H54 (cell line): ENCODE measurements around the gene CUL2.
A peak's percentile ranks its signal among the peaks of the same experiment; 100 is the strongest.

Experiments
- DNase-seq: peaks from one replicate; pipeline ENCODE4 v3.0.0; 2011; ENCODE audit warnings: low spot score, mixed read lengths; ENCODE audit not compliant: insufficient read length
- FAIRE-seq: peaks from 3 replicates; lab custom pipeline; 2011; peaks lifted over from hg19 to GRCh38; lab: Jason Lieb, UNC
- POLR2A ChIP-seq: IDR thresholded peaks from 2 replicates; pipeline ENCODE4 v1.6.1; 2011; ENCODE audit warnings: low read depth, mild to moderate bottlenecking, low read length

The CUL2 gene

DNA sequence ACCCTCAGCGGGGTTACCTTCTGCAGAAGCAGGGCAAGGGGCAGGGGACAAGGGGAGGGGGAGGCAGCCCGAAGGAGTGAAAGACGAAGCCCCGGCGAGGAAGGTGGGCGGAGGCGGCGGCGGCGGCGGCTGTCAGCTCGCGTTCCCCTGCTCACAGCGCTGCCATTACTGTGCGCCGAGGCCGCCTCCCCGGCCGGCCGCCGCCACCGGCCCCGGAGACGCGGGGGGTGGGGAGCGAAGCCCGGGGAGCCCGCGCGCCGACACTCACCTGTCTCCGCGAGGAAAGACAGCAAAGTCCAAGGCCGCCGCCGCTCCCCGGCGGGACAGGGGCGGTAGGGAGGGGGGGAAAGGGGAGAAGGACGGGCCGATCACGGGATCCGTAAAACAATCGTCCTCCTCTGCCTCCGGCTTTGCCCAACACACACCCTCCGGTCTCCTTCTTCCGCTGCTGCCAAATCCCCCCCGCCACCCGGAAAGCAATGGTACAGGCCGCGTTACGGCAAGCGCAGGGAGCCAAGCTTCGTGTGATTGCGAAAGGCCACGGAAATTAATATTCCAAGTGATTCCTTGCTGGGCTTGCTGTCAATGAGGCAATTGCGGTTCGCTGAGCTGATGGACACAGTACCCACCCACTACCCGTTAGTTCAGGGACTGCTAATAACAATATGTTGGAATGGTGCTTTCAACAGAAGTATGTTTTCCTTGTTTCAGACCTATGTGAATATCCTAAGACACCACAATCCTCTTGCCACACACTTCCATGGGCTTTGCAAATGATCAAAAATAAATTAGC is at the start of gene CUL2:
TSS of gene CUL2 (minus strand) at position 180 of the 793 bp plus-strand sequence. CDS start 19,024 bp downstream, outside the sequence.
- TF ChIP-seq POLR2A = peak; percentile 22; the same call in 1 of the 2 replicates
- FAIRE-seq (peak; percentile 86), DNase-seq (peak; percentile 72)

DNA sequence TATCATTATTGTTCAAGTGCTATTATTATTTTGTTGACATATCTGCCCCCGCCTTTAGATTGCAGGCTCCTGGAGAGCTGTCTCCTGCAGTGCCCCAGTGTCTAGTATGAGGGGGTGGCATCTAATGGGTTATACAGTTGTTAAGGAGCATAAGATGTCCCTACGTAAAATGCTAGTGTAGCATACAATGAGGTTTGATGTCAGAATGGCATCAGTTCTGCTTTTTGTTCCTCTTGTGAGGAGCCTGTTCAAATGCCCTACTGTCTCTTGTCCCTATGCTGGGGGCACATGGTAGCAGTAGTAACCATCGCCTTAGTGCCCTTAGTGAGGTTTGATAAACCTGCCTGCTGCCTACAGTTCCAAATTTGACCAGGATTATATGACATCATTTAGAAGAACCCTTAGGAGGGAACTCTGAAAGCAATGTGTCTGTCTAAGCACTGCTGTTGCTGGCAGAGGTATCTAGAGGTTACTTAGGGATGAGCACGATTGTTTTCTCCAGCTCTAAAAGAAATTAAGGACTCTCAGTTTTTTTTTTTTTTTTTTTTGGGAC is 46.2 kb upstream of the CUL2 start:
- DNase-seq (no peak), FAIRE-seq (peak; percentile 61)
- TF ChIP-seq POLR2A = no peak

DNA sequence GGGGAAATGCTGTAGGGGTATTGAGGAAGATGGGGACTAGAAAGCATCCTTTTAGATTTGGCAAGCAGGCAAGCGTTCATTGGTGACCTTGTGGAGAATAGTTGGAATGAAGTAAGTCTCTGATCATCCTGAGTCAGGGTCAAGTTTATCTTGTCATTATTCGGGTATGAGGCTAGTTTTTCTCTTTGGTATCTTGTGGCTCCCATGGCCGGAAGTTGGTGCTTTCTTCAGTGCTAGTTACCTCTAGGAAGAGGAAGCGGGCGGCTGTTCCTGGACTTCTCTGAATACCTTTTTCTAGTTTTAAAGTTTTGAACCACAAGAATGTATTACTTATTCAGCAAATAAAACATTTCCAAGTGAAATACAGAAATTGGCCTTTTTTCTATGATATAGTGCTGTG is 45.7 kb upstream of the CUL2 start:
- no peak for DNase-seq
- FAIRE-seq = no peak
- no peak for TF ChIP-seq POLR2A

DNA sequence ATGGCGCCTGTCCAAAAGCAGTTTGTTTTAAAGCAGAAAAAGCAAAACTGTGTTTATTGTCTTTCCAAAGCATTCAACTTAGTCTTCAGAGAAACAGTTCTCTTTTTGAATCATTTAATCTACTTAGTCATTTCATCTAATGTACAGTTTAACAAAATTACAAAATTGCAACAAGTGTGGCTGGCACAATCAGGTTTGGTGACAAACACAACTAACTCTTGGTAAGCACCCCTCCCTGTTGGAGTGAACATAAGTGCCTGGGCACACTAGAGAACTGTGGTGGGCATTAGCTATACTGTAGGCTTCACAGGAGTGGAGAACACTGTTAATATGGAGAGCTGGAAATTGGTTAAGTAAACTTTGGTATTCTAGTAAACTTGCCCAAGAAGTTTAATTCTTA is 43.4 kb upstream of the CUL2 start:
- no peak for TF ChIP-seq POLR2A
- no peak for DNase-seq
- no peak for FAIRE-seq

DNA sequence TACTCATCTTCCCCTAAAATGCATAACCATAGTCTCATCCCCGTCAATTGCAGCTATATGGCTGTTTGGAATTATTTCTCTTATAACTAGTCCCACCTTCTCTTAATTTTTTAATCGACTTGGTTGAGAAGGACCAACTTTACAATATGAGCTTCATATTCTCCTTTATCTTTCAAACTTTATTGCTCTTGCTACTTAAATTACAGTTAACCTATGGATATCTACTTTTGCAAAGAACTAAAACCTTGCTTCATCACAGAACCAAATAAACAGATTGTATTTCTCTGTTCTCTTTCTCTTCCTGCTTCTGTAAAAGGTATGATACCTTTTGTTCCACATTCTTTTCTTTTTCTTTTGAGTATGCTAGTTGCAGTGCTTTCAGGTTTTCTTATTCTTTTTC is 42.6 kb upstream of the CUL2 start:
- TF ChIP-seq POLR2A = no peak
- FAIRE-seq (no peak), DNase-seq (no peak)

DNA sequence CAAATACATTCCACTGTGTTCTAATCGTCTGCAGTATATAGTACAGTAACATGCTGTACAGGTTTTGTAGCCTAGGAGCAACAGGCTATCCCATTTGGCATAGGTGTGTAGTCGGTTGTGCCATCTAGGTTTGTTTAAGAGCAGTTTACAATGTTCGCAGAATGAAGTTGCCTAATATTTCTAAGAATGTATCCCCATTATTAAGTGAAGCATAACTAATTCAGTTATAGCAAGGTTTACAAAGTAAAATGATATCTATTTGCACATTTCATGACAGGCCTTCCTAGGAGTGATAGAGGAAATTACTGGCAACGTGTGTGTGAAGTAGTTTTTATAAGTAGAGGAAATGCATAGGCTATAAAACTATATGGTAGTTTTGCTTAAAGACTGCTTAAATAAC is 40.5 kb upstream of the CUL2 start:
- no peak for DNase-seq
- TF ChIP-seq POLR2A = no peak
- peak; percentile 62 for FAIRE-seq

DNA sequence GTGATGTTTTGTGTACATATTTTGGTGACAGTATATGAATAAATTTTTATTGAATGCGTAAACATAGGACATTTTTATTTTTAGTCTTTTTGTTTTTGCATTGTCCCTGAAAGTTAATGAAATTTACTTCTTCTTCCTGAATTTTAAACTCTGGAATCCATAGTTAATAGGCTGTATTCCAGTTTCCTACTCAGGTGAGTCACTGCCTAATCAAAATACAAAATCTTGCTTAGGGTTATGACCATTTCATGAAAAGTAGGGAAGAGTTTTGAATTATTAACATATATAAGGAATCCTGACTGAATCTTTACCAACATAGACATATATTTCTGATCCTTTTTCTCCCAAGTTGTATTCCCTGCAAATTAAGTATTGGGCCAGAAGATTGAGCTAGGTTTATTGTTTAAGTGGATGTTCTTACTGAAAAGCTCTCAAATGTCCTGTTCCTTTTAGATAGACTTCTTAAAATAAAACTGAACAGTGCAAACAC is 39.1 kb upstream of the CUL2 start:
- FAIRE-seq = no peak

DNA sequence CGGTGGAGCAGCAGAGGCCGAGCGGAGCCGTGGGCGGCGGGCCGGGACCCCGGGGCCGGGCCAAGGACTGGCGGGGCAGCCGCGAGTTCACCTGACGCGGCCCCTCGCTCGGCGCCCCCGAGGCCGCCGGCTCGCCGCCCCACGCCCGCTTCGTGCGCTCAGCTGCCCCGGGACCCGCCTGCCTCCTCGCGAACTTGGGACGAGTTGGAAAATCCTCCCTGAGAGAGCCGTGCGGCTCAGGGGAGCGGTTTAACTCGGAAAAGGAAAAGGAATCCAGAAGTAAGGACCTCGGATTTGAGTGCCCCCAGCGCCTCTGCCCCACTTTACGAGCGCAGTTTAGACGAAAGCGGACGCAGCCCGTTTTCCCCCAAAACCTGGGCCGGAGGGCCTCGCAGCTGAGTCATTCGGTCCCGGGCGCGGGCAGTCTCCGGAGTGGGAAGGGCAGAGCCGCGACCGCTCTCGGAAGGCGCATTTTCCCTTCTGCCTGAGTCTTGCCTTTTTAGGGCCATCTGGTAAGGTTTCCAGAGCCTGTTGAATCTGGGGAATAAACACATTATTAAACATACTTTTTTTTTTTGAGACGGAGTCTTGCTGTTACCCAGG is 37.2 kb upstream of the CUL2 start:
- DNase-seq = peak; percentile 53
- no peak for TF ChIP-seq POLR2A
- FAIRE-seq = no peak

More for the DNA sequence above, 39.1 kb upstream of the CUL2 start:
- DNase-seq = no peak
- TF ChIP-seq POLR2A = no peak

DNA sequence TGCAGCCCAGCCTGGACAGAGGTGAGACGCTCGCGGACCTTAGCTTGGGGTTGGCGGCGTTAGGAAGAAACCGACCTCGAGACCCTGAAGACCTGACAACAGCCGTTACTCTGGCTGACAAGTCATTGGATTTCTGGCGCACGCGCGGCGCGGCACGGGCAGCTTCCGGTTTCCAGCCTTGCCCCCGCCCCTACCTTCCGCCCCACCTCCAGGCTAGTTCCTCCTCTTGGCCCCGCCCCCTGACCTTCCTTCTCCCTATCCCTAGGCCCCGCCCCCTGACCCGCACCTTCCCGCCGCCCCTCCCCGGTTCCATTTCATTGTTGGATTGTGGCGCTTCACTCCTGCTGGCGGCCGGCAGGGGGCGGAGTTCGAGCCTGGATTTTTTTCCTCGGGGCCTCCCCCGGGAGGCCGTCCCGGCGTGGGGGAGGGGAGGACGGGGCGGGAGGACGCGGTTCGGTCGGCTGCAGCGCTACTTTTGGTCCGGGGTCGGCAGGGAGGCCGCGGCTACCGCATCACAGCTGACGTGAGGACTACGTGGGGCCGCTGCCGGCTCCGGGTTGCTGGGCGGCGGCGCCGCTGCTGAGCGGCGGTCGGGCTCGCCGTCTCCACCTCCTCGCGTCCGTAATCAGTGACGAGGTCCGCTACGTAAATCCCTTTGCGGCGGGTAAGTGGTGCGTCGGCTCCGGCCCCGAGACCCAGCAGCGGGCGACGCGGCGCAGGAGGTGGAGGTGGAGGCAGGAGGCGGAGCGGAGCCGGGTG is 36.6 kb upstream of the CUL2 start, which contains the start of gene CREM:
TSS of gene CREM (plus strand) at position 317 of the 759 bp plus-strand sequence. CDS start 10,990 bp downstream, outside the sequence.
- peak; percentile 79 for DNase-seq
- TF ChIP-seq POLR2A = peak; percentile 92
- peak; percentile 92 for FAIRE-seq

DNA sequence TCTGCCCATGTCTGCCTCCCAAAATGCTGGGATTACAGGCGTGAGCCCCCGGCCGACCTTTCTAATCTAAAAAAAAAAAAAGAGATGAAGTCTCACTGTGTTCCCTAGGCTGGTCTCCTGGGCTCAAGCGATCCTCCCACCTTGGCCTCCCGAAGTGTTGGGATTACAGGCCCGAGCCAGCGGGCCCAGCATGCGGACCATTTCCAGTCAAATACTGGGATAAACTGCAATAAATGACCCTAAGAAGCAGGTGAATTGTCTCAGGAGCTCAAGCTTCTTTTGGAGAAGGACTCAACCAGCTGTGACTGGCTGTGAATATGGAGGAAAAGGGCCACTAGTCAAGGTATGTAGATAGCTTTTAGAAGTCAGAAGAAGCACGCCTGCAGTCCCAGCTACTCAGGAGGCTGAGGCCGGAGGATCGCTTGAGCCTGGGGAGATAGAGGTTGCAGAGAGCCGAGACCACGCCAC is 36.0 kb upstream of the CUL2 start:
- no peak for DNase-seq
- no peak for FAIRE-seq
- TF ChIP-seq POLR2A = no peak

DNA sequence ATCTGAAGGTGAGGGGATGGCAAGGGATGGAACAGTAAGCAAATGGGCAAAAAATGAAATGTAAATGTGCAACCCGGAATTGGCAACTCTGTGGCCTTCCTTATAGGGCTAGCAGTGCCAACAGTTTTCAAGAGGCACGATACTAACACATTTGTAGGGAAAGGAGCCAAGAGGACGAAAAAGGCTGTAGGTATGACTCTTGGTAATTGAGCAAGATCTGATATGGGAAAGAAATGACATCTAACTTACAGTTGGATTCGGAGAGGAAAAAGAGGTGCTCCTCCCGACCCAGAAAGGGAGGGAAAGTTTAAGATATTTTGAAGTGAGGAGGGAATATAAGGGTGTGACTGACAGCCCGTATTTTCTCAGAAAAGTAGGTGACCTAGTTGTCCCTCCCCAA is 34.4 kb upstream of the CUL2 start:
- DNase-seq = no peak
- TF ChIP-seq POLR2A = no peak
- no peak for FAIRE-seq

DNA sequence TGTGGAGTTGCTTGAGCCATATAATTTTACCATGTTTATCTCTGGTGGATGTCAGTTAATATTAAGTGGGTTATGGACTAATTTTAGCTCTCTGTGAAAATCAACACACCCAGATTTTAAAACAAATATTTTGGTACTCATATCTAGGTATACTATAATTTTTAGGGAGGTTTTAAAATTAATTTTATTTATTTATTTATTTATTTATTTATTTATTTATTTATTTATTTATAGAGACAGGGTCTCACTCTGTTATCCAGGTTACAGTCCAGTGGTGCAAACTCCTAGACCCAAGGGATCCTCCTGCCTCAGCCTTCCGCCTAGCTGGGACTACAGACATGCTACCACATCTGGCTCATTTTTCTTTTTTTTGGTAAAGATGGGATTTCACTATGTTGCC is 29.2 kb upstream of the CUL2 start:
- DNase-seq (no peak), FAIRE-seq (no peak)
- TF ChIP-seq POLR2A = no peak

DNA sequence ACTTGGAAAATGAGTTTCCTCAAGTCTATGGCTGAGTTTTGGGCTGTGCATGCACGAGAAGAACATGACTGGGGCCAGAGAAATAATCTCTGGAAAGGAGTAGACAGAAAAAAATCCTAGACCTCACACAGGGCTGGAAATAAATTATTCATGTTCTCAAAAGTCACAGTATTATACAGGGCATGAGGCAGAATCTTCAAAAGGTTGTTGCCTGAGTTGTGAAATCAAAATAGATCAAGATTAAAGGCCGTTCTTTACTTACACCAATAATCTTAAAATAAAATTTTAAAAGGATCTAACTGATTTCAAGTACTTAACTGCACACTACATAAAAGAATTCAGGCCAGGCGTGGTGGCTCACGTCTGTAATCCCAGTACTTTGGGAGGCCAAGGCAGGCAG is 22.4 kb upstream of the CUL2 start:
- TF ChIP-seq POLR2A = no peak
- FAIRE-seq = no peak
- no peak for DNase-seq
